SW480 (cell line): ENCODE data around the gene USB1.

Source experiments
- DNase-seq: peaks from one replicate; pipeline ENCODE4 v3.0.0-alpha.2; 2016; ENCODE audit warnings: low spot score

The USB1 gene

GRCh38 chr16:58019866-58020538 lies 18.8 kb downstream of the USB1 start:
- no peak for DNase-seq

GRCh38 chr16:58020628-58021521 lies 19.7 kb downstream of the USB1 start:
- no peak for DNase-seq

GRCh38 chr16:58021661-58022551 lies 20.7 kb downstream of the USB1 start:
- DNase-seq = no peak

GRCh38 chr16:58022601-58023371 lies 21.6 kb downstream of the USB1 start:
- DNase-seq = no peak

- DNase-seq = peak; percentile 41
These were observed 23.5 kb downstream of the USB1 start for GRCh38 chr16:58024486-58025350.

- DNase-seq = peak; percentile 86
These were observed 24.3 kb downstream of the USB1 start, which contains the start of gene MMP15 for GRCh38 chr16:58025351-58026138. MMP15 (plus strand) TSS chr16:58025754; CDS start chr16:58026351, 597 bp downstream.

- DNase-seq = peak; percentile 42
These were observed 25.0 kb downstream of the USB1 start for GRCh38 chr16:58026139-58026704.

- DNase-seq = no peak
These were observed 25.5 kb downstream of the USB1 start for GRCh38 chr16:58026705-58027160.

GRCh38 chr16:58027161-58027915 lies 26.1 kb downstream of the USB1 start:
- peak; percentile 48 for DNase-seq

GRCh38 chr16:58027916-58028455 lies 26.8 kb downstream of the USB1 start:
- DNase-seq = no peak

GRCh38 chr16:58028541-58029070 lies 27.4 kb downstream of the USB1 start:
- no peak for DNase-seq

GRCh38 chr16:58029410-58029809 lies 28.2 kb downstream of the USB1 start:
- DNase-seq = no peak

GRCh38 chr16:58030136-58030840 lies 29.1 kb downstream of the USB1 start:
- no peak for DNase-seq

GRCh38 chr16:58031016-58031800 lies 30.0 kb downstream of the USB1 start:
- DNase-seq = no peak

- no peak for DNase-seq
These were observed 31.6 kb downstream of the USB1 start for GRCh38 chr16:58032710-58033293.

GRCh38 chr16:58034128-58034685 lies 33.0 kb downstream of the USB1 start:
- DNase-seq = no peak
